Esophagus squamous epithelium (tissue), 4 donors: ENCODE measurements around the gene MAGOHB.

Experiments used
- POLR2A ChIP-seq, 4 donors: fragments of 450-650 bp; IDR thresholded peaks; one replicate each; pipeline ENCODE4 v1.6.1; 2017; ENCODE audit warnings: antibody characterized with exemption in 4 of 4, mild to moderate bottlenecking in 4 of 4, moderate library complexity in 3 of 4
- TF ChIP-seq, protein P1 (sequence below), 6 experiments: fragments of 450-650 bp in 4 of 6; fragments of 200-600 bp in 2 of 6; sonication (generic) in 2 of 6; IDR thresholded peaks; one replicate each; pipeline ENCODE4 v1.5.1; 2016 to 2019; ENCODE audit warnings: antibody characterized with exemption in 6 of 6, mild to moderate bottlenecking in 4 of 6, moderate library complexity in 4 of 6

DNA sequence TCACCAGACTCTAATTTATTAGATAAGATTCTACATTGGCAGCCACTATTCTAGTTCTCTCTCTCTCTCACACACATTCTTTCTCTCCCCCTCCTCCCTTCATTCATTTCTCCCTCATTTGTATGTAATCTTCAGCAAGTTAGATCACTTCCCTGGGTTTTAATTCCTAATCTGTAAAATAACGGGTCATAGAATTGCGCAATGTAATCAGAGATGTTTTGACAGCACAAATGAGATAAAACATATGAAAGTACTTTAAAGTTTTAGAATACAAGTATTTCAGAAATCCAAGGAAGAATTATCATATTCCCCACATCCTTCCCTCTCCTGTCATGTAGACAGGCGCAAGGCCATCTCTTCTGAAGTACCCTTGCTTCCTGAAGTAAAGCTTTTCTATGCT lies 38.8 kb upstream of the MAGOHB start:
- TF ChIP-seq, protein P1, sequence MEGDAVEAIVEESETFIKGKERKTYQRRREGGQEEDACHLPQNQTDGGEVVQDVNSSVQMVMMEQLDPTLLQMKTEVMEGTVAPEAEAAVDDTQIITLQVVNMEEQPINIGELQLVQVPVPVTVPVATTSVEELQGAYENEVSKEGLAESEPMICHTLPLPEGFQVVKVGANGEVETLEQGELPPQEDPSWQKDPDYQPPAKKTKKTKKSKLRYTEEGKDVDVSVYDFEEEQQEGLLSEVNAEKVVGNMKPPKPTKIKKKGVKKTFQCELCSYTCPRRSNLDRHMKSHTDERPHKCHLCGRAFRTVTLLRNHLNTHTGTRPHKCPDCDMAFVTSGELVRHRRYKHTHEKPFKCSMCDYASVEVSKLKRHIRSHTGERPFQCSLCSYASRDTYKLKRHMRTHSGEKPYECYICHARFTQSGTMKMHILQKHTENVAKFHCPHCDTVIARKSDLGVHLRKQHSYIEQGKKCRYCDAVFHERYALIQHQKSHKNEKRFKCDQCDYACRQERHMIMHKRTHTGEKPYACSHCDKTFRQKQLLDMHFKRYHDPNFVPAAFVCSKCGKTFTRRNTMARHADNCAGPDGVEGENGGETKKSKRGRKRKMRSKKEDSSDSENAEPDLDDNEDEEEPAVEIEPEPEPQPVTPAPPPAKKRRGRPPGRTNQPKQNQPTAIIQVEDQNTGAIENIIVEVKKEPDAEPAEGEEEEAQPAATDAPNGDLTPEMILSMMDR (IDR thresholded peaks at IDR 0.05): no peak
- TF ChIP-seq POLR2A (IDR thresholded peaks at IDR 0.05): no peak
